NCI-H1105 (cell line): Measurements from ENCODE around the gene UBXN6.

Experiments used
- DNase-seq: peaks from one replicate; lab custom pipeline; 2025; lab: John Stamatoyannopoulos, UW

The UBXN6 gene

DNA sequence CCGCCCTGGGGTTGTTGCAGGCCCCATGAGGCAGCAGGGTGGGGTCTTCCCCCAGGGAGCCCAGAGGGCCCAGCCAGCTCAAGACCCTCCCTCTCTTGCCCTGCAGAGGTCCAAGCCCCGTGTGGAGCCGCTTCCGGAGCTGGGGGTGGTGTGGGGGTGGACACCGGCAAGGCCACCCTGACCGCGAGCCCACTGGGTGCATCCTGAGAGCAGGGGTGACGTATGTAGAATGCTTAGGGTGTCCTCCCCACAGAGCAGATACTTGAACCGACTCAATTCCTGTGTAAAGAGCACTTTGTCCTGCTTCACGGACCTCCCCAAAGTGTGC is 14.8 kb downstream of the UBXN6 start:
- DNase-seq: no peak

DNA sequence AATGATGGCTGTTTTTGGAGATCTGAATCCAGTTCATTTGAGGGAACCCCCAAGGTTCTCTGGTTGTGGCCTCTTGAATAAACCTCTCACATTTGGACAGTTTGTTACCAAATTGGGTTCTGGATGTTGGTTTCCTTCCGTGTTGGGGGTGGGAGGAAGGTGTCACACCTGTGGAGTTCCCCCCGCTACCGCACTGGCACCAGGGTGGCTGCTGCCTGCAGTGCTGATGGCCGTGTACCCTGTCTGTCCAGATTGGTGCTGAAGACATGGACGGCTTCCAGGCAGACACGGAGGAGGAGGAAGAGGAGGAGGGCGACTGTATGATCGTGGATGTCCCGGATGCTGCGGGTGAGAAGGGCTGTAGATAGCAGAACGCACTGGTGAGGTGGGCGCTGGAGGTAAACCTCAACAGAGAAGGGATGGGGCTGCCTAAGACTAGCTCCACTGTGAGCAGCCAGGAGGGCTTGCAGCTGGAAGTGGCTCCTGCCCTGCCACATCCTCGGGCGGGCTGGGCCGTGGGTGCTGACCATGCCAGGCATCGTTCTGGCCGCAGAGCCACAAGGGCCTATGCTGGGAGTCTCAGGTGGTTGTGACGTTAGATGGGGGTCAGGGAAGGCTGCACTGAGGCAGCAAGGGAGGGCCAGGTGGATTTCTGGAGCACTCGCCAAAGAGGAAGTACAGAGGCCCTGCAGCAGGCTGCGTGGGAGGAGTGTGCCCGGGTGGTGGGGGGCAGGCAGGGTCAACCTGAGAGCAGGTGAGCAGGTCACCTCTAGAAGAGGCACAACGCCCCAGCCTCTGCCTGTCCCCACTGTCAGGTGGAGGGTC is 15.4 kb downstream of the UBXN6 start:
- DNase-seq: no peak

DNA sequence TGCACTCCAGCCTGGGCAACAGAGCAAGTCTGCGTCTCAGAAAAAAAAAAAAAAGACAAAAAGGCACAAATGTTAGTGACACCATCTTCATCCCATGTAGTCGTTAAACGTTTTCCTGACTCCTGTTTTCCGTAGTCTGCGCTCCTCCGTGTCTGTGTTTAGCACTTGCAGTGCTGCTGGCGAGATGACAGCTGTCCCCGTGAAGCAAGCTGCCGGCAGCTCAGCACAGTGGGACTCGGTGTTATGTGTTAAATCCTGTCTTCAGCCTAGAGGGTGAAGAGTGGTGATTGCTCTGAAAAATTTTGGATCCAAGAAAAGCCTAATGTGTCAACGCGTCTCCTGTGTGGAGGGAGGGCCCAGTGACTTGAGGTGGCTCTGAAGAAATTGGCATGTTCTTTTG is 18.4 kb downstream of the UBXN6 start:
- DNase-seq: no peak

DNA sequence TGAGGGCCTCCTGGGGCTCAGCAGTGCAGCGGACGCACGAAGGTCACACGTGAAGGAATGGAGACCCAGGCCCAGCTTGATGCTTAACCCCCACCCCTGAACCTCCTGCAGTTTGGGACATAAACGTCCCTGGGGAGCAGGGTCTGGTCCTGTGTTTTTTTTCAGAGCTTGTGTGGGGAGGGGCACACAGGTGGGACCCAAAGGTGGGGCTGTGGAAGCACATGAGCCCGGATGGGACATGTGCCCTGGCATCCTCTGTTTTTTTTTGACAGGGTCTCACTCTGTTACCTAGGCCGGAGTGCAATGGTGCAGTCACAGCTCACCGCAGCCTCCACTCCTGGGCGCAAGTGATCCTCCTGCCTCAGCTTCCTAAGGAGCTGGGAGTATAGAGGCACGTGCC is 20.5 kb downstream of the UBXN6 start:
- DNase-seq: no peak

DNA sequence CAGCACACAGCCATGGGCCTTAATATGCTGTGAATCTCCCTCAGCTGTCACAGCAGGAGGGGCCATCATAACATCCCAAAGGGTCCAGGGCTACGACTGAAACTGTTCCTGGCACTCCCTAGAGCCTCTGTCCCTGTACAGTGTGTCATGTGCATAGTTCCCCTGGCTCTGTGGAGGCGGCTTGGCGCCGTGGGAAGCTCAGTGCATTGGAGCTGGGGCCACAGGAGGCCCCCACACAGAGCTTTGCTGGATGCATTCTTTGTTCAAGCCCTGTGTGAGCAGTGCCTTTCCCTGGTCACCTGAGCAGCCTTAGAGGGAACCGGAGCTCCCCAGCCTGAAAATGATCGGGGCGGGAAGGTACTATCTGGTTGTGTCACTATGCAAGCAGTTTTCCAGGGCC is 21.4 kb downstream of the UBXN6 start:
- no peak for DNase-seq

DNA sequence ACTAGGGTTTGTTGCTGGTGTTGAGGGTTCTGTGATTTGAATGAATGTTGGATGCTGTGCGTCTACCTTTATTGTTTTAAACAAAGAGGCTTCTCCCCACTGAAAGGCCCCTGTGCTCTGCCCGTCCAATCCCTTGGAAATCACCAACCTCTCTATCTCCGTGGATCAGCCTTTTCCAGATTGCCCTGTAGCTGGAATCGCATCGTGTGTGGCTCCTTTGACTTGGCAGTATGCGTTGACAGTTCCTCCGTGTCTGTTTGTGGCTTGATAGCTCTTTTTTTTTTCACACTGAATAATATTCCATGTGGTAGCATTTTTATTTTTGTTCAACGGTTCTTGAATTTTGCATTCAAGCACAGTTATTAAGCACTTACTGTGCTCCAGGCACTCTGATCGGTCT is 23.2 kb downstream of the UBXN6 start:
- no peak for DNase-seq

DNA sequence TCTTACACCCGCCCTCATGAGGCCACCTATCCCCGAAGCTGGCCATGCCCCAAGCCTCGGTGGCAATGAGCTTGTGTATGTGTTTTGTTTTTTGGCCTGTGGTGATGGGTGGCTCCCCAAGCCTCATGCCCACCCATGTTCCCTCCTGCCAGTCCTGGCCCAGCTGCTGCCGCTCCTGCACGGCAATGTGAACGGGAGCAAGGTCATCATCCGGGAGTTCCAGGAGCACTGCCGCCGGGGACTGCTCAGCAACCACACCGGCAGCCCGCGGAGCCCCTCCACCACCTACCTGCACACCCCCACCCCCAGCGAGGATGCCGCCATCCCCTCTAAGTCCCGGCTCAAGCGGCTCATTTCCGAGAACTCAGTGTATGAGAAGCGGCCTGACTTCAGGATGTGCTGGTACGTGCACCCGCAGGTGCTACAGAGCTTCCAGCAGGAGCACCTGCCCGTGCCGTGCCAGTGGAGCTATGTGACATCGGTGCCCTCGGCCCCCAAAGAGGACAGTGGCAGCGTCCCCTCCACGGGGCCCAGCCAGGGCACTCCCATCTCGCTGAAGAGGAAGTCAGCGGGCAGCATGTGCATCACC is 24.6 kb downstream of the UBXN6 start:
- no peak for DNase-seq

DNA sequence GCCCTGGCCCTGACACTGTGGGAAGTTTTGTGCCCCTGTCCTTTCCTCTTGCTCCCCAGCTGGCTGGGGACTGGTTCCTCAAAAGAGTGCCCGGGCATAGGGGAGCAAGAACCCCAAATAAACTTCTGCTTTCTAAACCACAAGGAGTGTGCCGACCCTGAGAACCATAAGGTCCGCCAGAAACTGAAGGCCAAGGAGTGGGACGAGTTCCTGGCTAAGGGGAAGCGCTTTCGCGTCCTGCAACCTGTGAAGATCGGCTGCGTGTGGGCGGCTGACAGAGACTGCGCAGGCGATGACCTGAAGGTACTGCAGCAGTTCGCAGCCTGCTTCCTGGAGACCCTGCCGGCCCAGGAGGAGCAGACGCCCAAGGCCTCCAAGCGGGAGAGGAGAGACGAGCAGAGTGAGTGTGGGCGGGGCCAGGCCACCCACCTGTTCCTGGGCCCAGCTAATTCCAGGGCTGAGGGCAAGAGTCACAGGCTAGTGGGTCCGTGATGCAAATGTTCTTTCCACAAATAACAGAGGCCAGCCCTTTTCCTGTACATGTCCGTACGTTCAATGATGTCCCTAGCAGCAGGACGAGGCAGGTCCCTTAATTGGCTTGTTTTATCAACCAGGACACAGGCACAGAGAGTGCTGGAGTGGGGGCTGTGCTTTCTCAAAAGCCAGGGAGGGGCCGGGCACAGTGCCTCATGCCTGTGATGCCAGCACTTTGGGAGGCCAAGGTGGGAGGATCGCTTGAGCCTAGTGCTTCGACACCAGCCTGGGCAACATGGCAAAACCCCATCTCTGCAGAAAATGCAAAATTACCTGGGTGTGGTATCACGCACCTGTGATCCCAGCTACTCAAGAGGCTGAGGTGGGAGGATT is 25.6 kb downstream of the UBXN6 start:
- DNase-seq: no peak

DNA sequence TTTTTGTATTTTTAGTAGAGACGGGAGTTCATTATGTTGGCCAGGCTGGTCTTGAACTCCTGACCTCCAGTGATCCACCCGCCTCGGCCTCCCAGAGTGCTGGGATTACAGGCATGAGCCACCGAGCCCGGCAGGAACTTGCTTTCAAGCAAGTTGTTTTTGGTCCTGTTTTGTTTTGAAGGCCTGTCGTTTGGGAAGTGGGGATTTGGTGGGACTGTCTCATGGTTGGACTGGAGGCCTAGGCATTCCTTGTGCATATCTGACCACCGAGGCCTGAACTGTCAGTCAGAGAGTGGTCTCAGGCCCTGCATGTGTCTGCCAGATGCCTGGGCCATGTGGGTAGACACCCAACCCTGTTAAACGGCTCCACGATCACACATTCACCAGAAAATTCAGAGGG is 26.3 kb downstream of the UBXN6 start:
- DNase-seq: no peak

DNA sequence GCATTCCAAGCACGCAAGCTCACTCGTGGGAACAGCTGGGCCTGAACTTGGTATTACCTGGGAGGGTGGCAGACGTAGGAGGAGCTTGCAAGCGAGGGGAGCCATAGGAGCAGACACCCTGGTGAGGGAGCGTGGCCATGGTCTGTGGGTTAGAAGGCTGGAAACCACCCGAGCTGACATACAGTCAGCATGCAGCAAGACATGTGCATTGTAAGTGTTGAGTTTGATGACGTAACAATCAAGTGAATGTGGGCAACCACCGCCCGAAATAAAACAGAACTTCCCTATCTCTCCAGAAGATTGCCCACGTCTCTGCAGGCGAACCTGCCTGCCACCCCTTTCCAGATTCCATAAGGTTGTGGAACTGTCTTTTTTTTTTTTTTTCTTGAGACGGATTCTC is 26.8 kb downstream of the UBXN6 start:
- no peak for DNase-seq

DNA sequence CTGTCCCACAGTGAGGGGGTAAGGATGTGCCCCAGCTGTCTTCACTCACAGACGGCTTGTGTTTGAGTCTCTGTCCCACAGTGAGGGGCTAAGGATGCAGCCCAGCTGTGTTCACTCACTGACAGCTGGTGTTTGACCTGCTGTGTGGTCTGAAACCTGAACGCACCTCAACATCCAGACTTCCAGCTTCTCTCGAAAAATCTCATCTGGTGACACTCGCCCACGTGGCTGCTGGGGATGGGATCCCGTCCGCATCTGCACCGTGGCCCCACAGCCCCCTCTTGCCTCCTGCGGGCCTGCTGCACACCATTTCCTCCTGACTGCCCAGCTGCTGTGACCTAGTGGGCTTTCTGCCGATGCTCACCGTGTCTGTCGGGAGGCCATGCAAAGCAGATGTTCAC is 27.8 kb downstream of the UBXN6 start:
- DNase-seq: no peak

DNA sequence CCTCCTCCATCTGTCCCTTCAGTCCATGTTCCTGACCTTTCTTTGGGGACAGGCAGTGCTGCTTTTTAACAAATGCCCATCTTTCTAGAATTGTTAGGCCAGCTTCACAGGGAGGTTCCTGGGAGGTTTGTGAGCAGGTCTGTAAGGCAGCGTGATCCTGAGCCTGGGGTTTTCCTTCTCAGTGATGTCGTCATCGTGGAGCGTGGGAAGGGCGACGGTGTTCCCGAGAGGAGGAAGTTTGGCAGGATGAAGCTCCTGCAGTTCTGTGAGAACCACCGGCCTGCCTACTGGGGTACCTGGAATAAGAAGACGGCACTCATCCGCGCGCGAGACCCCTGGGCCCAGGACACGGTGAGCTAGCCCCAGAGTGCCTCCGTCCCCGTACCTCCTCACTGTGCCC is 28.3 kb downstream of the UBXN6 start:
- no peak for DNase-seq

DNA sequence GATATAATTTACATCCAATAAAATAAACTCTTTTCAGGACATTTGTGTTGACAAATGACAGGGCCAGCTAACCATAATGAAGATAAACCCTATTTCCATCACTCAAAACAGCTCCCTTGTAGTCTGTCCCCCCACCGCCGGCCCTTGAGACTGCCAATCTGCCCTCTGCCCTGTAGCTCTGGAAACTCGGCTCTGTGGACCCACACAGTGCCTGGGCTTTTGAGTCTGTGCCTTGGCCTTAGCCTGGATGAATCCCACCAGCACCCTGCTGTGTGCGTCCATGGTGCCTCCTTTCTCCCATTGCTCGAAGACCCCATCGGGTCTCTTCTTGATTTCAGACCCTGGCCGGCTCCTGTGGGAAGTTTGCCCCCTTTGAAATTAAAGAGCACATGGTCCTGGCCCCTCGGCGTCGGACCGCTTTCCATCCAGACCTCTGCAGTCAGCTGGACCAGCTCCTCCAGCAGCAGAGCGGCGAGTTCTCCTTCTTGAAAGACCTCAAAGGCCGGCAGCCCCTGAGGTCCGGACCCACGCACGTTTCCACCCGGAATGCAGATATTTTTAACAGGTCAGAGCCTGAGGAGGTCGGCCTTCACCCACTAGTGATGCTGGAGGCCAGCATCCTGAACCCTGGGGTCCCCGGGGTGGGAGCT is 29.1 kb downstream of the UBXN6 start:
- no peak for DNase-seq

DNA sequence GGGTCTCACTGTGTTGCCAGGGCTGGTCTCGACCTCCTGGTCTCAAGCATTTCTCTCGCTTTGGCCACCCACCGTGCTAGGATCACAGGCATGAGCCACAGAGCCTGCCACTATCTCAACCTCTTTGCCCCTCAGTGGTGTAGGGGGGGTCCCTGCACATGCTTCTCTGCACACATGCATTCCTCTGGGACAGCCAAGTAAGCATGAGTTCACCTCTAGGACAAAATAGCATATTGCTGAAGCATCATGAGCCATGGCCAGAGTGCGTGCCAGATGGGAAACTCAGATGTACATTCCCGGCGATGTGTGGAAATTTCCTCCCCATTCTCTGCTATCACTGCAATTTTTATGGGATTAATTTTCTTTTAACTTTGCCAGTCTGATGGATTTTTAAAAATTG is 32.1 kb downstream of the UBXN6 start:
- no peak for DNase-seq

DNA sequence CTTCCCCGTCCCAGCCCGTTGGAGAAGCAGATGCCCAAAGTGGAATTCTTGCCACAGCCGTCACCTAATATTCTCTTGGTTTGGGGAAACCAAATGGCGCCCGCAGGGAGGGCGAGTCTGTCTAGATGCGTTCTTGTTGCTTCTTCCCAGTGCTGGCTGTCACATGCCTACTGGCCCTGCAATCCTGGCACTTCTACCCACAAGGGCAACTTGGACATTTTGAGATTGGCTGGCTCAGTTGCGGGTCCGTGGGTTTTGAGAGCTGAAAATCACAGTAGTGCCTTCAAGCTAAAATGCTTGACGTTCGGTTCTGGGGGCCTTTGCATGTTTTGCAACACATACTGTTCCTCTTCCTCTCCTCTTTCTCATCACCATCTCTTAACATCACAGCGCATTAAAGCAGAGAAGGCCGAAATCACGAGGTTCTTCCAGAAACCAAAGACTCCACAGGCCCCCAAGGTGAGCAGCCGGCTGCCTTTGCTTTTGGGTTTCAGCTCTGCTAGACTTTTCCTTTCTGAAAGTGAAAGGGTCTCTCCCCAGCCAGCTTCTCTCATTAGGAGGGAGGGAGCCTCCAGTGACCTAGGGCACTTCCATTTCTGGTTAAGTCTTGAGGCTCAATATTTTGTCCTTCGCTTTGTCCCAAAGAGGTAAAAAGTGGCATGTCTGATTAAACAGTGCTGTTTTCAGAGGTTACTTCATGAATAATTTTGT is 34.0 kb downstream of the UBXN6 start:
- DNase-seq: no peak

DNA sequence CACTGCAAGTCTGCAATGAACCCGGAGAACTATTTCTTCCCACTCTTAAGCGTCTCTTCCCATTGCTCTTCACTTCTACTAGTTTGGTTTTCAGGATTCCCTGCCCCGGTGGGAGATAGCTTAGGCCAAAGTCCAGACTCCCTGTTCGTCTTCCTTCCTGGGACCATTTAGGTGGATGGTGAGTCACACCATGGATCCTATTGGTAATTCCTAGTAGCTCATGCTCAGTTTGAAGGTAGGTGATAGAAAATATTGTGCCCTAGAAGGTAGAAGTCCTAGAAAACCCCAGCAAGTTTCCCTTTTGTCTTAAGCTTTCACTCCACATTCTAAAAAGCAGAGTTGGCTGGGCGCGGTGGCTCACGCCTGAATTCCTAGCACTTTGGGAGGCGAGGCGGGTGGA is 41.3 kb downstream of the UBXN6 start:
- DNase-seq: no peak

DNA sequence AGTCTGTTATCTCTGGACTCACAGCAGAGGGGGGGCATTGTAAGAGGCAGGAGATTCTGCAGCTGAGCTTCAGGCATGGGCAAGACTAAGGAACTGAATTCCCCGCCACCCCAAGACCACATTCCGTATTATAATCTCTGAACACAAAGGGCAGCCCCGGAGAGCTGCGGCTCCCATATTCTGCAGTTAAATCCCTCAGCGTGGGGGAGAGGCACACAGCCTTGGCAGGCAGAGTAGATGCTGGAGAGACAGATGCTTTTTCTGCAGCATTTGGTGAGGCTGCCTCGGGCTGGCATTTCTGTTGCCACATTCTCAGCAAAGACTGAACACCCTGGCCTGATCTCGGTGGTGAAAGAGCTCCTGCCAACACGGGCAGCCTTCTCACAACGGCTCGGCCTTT is 42.2 kb downstream of the UBXN6 start:
- DNase-seq: no peak

DNA sequence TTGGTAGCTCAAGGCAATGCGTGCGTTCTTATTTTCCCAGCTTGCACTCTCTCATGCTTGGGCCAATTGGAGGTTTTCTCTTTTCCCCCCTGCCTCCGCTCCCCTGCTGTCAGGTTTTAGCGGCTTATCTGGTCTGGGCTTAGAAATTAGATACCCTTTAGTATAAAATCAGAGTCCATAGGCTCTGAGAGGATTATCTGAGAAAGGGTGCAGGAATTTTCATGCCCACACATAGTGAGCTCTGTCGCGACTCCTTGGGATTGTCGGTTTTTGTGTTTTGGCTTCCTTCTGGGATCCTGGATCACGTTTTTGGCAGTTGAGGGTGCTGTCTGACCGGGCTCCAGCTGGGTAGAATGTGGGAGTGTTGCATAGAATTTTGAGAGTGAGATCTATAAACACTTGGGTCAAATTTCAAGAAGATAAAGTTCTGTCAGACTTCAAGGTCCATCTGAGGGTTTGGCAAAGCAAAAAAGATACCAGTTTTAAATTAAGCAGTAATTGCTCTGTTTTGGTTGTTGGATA is 42.7 kb downstream of the UBXN6 start:
- no peak for DNase-seq

DNA sequence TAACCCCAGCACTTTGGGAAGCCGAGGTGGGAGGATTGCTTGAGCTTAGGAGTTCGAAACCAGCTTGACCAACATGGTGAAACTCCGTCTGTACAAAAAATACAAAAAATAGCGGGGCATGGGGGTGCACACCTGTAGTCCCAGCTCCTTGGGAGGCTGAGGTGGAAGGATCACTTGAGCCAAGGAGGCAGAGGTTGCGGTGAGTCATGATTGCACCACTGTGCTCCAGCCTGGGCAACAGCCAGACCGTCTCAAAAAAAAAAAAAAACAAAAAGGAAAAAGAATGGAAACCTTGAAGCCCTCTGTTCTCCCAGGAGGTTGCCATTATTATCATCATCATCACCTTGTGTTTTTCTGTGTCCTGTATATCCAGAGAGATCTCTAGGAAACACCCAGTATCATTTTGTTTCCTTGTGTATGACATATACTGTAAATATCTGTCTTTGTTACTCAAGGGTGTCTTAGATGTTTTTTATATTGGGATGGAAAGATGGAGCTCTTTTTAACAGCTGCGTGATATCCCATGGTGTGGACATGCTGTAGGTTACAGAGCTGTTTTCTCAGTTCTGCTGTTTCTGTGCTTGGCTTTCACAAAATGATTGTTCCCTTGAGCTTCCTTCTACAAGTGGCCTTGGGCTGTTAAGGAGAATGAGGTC is 43.3 kb downstream of the UBXN6 start:
- no peak for DNase-seq

DNA sequence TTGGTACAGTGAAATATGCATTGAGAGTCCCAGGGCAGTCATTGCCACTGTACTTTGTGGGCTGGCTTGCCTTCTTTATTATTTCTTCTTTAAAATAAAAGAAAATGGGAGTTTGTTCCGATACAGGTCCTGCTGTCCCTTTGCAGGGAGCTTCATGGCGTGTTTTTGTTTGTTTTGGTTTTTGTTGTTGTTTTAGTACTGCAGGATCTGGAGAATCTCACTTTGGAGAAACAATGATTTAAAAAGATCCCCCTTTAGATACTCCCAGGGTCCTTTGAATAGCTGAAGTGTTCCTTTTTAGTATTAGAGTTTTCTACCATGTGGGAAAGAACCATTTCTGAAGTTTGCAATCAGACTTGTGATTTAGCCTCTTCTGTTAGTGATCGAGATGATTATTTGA is 44.0 kb downstream of the UBXN6 start:
- no peak for DNase-seq
